HL-60 (cell line): ENCODE results near the gene SIVA1.

Experiments
- GABPA ChIP-seq: IDR thresholded peaks from 2 replicates; pipeline ENCODE4 v1.6.1; 2012; ENCODE audit warnings: low read depth
- POLR2AphosphoS5 ChIP-seq: IDR thresholded peaks from 2 replicates; pipeline ENCODE4 v1.6.1; 2012; ENCODE audit warnings: low read depth
- SPI1 ChIP-seq: IDR thresholded peaks from 2 replicates; pipeline ENCODE4 v1.6.1; 2012; ENCODE audit warnings: low read depth, mild to moderate bottlenecking, borderline replicate concordance
- TF ChIP-seq, protein P1 (sequence below): IDR thresholded peaks from one replicate; pipeline ENCODE4 v1.5.1; 2011; ENCODE audit warnings: low read length, control low read depth, inconsistent platforms; ENCODE audit not compliant: insufficient read depth
- TF ChIP-seq, protein P2 (sequence below): IDR thresholded peaks from 2 replicates; pipeline ENCODE4 v1.6.1; 2012; ENCODE audit warnings: low read depth; ENCODE audit not compliant: insufficient replicate concordance

DNA sequence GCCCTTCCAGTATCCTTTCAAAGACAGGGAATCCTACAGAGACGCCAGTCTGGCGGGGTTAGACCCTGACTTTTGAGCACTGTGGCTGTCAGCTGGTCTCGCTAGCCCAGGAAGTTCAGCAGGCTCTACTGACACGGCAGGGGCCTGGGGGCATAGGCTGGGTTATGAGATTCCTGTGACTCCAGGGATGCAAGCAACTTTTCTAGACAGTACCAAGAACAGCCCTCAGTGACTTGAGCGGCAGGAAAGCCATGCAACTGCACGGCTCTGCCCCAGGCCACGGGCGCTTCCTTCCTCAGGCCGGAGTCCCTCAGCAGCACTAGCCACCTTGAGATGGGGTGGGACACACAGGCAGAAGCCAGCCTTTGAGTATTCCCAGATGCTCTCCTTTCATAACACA lies 5.1 kb upstream of the SIVA1 start:
- TF ChIP-seq, protein P1, sequence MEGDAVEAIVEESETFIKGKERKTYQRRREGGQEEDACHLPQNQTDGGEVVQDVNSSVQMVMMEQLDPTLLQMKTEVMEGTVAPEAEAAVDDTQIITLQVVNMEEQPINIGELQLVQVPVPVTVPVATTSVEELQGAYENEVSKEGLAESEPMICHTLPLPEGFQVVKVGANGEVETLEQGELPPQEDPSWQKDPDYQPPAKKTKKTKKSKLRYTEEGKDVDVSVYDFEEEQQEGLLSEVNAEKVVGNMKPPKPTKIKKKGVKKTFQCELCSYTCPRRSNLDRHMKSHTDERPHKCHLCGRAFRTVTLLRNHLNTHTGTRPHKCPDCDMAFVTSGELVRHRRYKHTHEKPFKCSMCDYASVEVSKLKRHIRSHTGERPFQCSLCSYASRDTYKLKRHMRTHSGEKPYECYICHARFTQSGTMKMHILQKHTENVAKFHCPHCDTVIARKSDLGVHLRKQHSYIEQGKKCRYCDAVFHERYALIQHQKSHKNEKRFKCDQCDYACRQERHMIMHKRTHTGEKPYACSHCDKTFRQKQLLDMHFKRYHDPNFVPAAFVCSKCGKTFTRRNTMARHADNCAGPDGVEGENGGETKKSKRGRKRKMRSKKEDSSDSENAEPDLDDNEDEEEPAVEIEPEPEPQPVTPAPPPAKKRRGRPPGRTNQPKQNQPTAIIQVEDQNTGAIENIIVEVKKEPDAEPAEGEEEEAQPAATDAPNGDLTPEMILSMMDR: no peak
- TF ChIP-seq GABPA (no peak), POLR2AphosphoS5 (no peak), SPI1 (no peak)
- TF ChIP-seq, protein P2, sequence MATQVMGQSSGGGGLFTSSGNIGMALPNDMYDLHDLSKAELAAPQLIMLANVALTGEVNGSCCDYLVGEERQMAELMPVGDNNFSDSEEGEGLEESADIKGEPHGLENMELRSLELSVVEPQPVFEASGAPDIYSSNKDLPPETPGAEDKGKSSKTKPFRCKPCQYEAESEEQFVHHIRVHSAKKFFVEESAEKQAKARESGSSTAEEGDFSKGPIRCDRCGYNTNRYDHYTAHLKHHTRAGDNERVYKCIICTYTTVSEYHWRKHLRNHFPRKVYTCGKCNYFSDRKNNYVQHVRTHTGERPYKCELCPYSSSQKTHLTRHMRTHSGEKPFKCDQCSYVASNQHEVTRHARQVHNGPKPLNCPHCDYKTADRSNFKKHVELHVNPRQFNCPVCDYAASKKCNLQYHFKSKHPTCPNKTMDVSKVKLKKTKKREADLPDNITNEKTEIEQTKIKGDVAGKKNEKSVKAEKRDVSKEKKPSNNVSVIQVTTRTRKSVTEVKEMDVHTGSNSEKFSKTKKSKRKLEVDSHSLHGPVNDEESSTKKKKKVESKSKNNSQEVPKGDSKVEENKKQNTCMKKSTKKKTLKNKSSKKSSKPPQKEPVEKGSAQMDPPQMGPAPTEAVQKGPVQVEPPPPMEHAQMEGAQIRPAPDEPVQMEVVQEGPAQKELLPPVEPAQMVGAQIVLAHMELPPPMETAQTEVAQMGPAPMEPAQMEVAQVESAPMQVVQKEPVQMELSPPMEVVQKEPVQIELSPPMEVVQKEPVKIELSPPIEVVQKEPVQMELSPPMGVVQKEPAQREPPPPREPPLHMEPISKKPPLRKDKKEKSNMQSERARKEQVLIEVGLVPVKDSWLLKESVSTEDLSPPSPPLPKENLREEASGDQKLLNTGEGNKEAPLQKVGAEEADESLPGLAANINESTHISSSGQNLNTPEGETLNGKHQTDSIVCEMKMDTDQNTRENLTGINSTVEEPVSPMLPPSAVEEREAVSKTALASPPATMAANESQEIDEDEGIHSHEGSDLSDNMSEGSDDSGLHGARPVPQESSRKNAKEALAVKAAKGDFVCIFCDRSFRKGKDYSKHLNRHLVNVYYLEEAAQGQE: no peak
